DMS 273 (cell line): ENCODE results near the gene EEF2K.

ENCODE experiments used
- DNase-seq: peaks from one replicate; lab custom pipeline; 2025; ENCODE audit not compliant: unreplicated experiment; lab: John Stamatoyannopoulos, UW

EEF2K gene

GRCh38 chr16:22328081-22328725, 122.1 kb downstream of the EEF2K start:
- no peak for DNase-seq

- DNase-seq, result no peak
Measured at GRCh38 chr16:22329199-22329695, 123.2 kb downstream of the EEF2K start.

GRCh38 chr16:22330326-22330725, 124.2 kb downstream of the EEF2K start:
- DNase-seq, result no peak

GRCh38 chr16:22333457-22333994, 127.4 kb downstream of the EEF2K start:
- DNase-seq, result no peak

- DNase-seq, result no peak
Measured at GRCh38 chr16:22335668-22336246, 129.7 kb downstream of the EEF2K start.

GRCh38 chr16:22336581-22336980, 130.5 kb downstream of the EEF2K start:
- no peak for DNase-seq

GRCh38 chr16:22337045-22337444, 131.0 kb downstream of the EEF2K start:
- DNase-seq, result no peak

- DNase-seq, result no peak
Measured at GRCh38 chr16:22337849-22338635, 132.0 kb downstream of the EEF2K start.
